ENCODE results near the gene FADS2.
"Not testable (repeated sequence)": the region's sequence is repeated elsewhere in the genome, so short reads cannot be mapped to it uniquely, and the experiment has no call there.

Gene FADS2

GRCh38 chr11:61871158-61871597 lies 43.1 kb downstream of the FADS2 start:
- no peak for DNase-seq

- no peak for DNase-seq
These were observed 45.0 kb downstream of the FADS2 start for GRCh38 chr11:61872935-61873565.

- no peak for DNase-seq
These were observed 45.7 kb downstream of the FADS2 start for GRCh38 chr11:61873588-61874376.

GRCh38 chr11:61874377-61874809 lies 46.3 kb downstream of the FADS2 start:
- no peak for DNase-seq

- DNase-seq: no peak
These were observed 46.8 kb downstream of the FADS2 start for GRCh38 chr11:61874853-61875252.

- DNase-seq: no peak
These were observed 47.6 kb downstream of the FADS2 start for GRCh38 chr11:61875698-61876097.

- DNase-seq: no peak
These were observed 51.1 kb downstream of the FADS2 start for GRCh38 chr11:61879152-61879551.

- DNase-seq: no peak
These were observed 51.9 kb downstream of the FADS2 start for GRCh38 chr11:61880031-61880430.

- DNase-seq: no peak
These were observed 52.4 kb downstream of the FADS2 start for GRCh38 chr11:61880454-61880853.

- no peak for DNase-seq
These were observed 53.3 kb downstream of the FADS2 start for GRCh38 chr11:61881397-61881796.

GRCh38 chr11:61882267-61882666 lies 54.2 kb downstream of the FADS2 start:
- DNase-seq: not testable (repeated sequence)

- DNase-seq: no peak
These were observed 54.8 kb downstream of the FADS2 start for GRCh38 chr11:61882879-61883278.

- DNase-seq: no peak
These were observed 55.2 kb downstream of the FADS2 start for GRCh38 chr11:61883327-61883726.

GRCh38 chr11:61883947-61884346 lies 55.8 kb downstream of the FADS2 start:
- no peak for DNase-seq

GRCh38 chr11:61885166-61885778 lies 57.2 kb downstream of the FADS2 start:
- no peak for DNase-seq

- no peak for DNase-seq
These were observed 57.9 kb downstream of the FADS2 start for GRCh38 chr11:61885784-61886580.

- no peak for DNase-seq
These were observed 58.5 kb downstream of the FADS2 start for GRCh38 chr11:61886643-61887042.

- no peak for DNase-seq
These were observed 59.9 kb downstream of the FADS2 start for GRCh38 chr11:61887839-61888494.

GRCh38 chr11:61888590-61888989 lies 60.5 kb downstream of the FADS2 start:
- DNase-seq: no peak

GRCh38 chr11:61889831-61890230 lies 61.7 kb downstream of the FADS2 start:
- DNase-seq: no peak

GRCh38 chr11:61890529-61891330 lies 62.6 kb downstream of the FADS2 start:
- no peak for DNase-seq
